Measurements from ENCODE around the gene PHF2. TPM values are rescaled to one million over a fixed set of nuclear protein-coding genes. Genes with fewer than 3 reads are reported as not detected.

Gene PHF2
- total RNA-seq, 1 donor from 2014 or later = 12.1 TPM

DNA sequence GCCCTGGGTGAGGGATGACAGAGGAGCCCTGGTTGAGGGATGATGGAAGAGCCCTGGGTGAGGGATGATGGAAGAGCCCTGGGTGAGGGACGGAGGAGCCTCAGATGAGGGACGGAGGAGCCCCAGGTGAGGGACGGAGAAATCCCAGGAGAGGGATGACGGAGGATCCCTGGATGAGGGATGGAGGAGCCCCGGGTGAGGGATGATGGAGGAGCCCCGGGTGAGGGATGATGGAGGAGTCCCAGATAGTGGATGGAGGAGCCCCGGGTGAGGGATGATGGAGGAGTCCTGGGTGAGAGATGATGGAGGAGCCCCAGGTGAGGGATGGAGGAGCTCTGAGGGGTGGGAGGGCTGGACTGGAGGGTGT is 10.9 kb downstream of the PHF2 start:
- Histone ChIP-seq H3K27me3 (ENCODE audit: insufficient read depth, low read length) (no peaks in the 10 kb centered on the region), H3K79me2 (ENCODE audit: insufficient read depth, low read length) (peaks cover 94% of the 10 kb centered on the region), H3K9me3 (ENCODE audit: insufficient read depth, low read depth, low read length) (peaks cover 2% of the 10 kb centered on the region), H3K27ac (ENCODE audit: low read depth, low read length) (no peak overlapping the region), H3K4me2 (ENCODE audit: low read length) (no peak overlapping the region), H4K20me1 (ENCODE audit: insufficient read depth, low read length) (peaks cover 93% of the 10 kb centered on the region), H3K4me1 (ENCODE audit: insufficient read depth, low read length) (peaks cover 11% of the 10 kb centered on the region), H2AFZ (ENCODE audit: low read depth, low read length) (no peak overlapping the region), H3K4me3 (ENCODE audit: insufficient read depth, low read depth, low read length) (no peak overlapping the region), H3K9ac (ENCODE audit: low read length) (no peak overlapping the region), H3K36me3 (ENCODE audit: insufficient read depth, low read length) (no peaks in the 10 kb centered on the region)
- Mint-ChIP-seq H3K4me1 (ENCODE audit: low read depth, unreplicated experiment) (peaks cover 21% of the 10 kb centered on the region), H3K27ac (ENCODE audit: unreplicated experiment) (no peak overlapping the region), H3K36me3 (ENCODE audit: low read depth, unreplicated experiment) (peaks cover 18% of the 10 kb centered on the region), H3K4me3 (ENCODE audit: unreplicated experiment) (no peak overlapping the region), H3K27me3 (ENCODE audit: low read depth, unreplicated experiment) (no peaks in the 10 kb centered on the region), H3K9me3 (ENCODE audit: unreplicated experiment) (peaks cover 24% of the 10 kb centered on the region)
- FAIRE-seq = no peak
- DNase-seq (ENCODE audit: low read depth) = no peak
- TF ChIP-seq, protein P1, sequence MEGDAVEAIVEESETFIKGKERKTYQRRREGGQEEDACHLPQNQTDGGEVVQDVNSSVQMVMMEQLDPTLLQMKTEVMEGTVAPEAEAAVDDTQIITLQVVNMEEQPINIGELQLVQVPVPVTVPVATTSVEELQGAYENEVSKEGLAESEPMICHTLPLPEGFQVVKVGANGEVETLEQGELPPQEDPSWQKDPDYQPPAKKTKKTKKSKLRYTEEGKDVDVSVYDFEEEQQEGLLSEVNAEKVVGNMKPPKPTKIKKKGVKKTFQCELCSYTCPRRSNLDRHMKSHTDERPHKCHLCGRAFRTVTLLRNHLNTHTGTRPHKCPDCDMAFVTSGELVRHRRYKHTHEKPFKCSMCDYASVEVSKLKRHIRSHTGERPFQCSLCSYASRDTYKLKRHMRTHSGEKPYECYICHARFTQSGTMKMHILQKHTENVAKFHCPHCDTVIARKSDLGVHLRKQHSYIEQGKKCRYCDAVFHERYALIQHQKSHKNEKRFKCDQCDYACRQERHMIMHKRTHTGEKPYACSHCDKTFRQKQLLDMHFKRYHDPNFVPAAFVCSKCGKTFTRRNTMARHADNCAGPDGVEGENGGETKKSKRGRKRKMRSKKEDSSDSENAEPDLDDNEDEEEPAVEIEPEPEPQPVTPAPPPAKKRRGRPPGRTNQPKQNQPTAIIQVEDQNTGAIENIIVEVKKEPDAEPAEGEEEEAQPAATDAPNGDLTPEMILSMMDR (IDR thresholded peaks at IDR 0.05; ENCODE audit: insufficient read depth, low read depth, low read length) = no peak
- no peak for TF ChIP-seq EZH2 (IDR thresholded peaks at IDR 0.05; ENCODE audit: insufficient read depth, low read length)

DNA sequence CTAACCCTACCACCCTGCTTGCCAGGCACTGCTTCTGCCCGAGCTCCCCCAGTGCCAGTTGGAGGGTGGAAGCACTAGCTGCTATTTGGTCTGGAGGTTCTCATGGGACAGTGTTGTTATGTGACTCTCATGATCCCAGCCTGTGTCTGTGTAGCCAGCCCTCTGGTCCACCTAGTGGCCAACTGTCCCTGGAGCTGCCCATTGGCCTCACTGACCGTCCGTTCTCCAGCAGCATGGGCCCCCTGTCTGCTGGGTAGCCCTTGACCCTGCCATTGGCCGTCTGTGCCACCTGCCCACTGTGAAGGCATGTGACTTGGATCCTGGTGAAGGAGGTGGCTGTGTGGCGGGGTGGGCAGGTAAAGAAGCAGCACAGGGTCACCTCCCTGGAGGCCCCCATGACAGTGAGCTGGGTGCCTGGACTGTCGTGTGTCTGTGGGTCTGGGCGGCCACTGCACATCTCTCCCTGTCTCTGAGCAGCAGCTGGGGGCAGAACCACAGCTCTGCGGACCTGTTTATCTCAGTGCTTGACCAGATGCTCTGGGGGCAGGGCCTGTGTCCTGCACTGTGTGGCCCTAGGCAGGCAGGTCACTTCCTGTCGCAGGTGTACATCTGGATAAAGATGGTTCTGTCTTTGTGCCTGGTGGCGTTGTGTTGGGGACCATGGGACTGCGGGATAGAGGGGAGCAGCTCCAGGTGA is 11.4 kb downstream of the PHF2 start:
- Histone ChIP-seq H3K4me3 (ENCODE audit: insufficient read depth, low read depth, low read length) (no peak overlapping the region), H3K27me3 (ENCODE audit: insufficient read depth, low read length) (no peaks in the 10 kb centered on the region), H2AFZ (ENCODE audit: low read depth, low read length) (no peak overlapping the region), H3K9ac (ENCODE audit: low read length) (no peak overlapping the region), H3K4me1 (ENCODE audit: insufficient read depth, low read length) (peaks cover 11% of the 10 kb centered on the region), H3K4me2 (ENCODE audit: low read length) (no peak overlapping the region), H4K20me1 (ENCODE audit: insufficient read depth, low read length) (peaks cover 93% of the 10 kb centered on the region), H3K36me3 (ENCODE audit: insufficient read depth, low read length) (no peaks in the 10 kb centered on the region), H3K79me2 (ENCODE audit: insufficient read depth, low read length) (peaks cover 94% of the 10 kb centered on the region), H3K27ac (ENCODE audit: low read depth, low read length) (no peak overlapping the region), H3K9me3 (ENCODE audit: insufficient read depth, low read depth, low read length) (peaks cover 2% of the 10 kb centered on the region)
- no peak for DNase-seq (ENCODE audit: low read depth)
- TF ChIP-seq, protein P1 (IDR thresholded peaks at IDR 0.05; ENCODE audit: insufficient read depth, low read depth, low read length) = no peak
- no peak for TF ChIP-seq EZH2 (IDR thresholded peaks at IDR 0.05; ENCODE audit: insufficient read depth, low read length)
- Mint-ChIP-seq H3K9me3 (ENCODE audit: unreplicated experiment) (peaks cover 24% of the 10 kb centered on the region), H3K4me1 (ENCODE audit: low read depth, unreplicated experiment) (peaks cover 24% of the 10 kb centered on the region), H3K36me3 (ENCODE audit: low read depth, unreplicated experiment) (peaks cover 18% of the 10 kb centered on the region), H3K4me3 (ENCODE audit: unreplicated experiment) (no peak overlapping the region), H3K27ac (ENCODE audit: unreplicated experiment) (no peak overlapping the region), H3K27me3 (ENCODE audit: low read depth, unreplicated experiment) (no peaks in the 10 kb centered on the region)
- no peak for FAIRE-seq
